ENCODE data around the gene EXOC4. TPM values are rescaled to one million over a fixed set of nuclear protein-coding genes. Genes with fewer than 3 reads are reported as not detected.

Gene EXOC4
- total and polyA plus RNA-seq, 2 of the 8 experiments (the other 6 are each of a cell fraction or from before 2014, with no cell fraction given) = 27.0 to 67.3 TPM

DNA sequence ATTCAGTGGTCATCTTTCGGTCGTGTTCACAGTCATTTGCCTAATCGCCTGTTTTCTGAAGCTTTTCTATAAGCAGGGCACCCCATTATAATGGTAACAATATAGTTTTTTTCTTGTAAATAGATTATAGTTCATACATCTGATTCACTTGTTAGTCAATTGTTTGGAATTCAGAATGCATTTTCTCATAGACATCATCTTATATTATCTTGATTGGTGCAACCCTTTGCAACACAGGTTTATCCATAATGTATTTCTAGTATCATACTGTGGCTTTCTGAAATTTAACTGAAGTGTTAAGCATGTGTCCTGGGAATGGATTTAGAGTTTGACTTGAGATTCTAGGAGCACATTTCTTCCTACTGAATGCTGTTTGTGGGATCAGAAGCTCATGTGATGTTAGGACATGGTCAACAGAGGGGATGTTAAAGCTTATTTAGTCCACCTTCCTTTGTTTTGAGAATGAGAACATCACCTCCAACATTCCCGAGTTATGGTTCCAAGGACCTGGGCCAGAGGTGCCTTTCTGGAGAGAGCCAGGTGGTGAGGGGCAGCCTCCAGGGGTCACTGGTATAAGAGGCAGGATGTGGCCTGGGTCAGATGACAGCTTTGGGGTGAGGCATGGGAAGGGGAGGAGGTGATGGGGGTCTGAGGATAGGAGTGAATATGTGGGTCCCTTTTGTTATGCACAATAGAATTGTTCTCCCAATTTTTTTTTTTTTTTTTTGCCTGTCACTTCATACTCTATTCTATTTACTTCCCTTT, 415.6 kb downstream of the EXOC4 start:
- ChIA-PET CTCF (ENCODE audit: partially characterized antibody) (interaction anchor here (1.3 to 1.7 kb wide), 2 partner anchors 32 to 74 kb away, joined by 3 to 4 read pairs; no protein-coding TSS in a partner anchor), POLR2A (ENCODE audit: partially characterized antibody) (interaction anchor here (0.7 kb wide), 1 partner anchor 138 kb away, joined by 4 read pairs; no protein-coding TSS in a partner anchor)
- no peaks in the 10 kb centered on the region for H3K27me3 ChIP-seq (replicated peaks in 1 of 4; ENCODE audit: control insufficient read depth in 3 of 4, extremely low read depth in 1 of 4, insufficient read depth in 3 of 4, low read length in 3 of 4)
- no peaks in the 10 kb centered on the region for H3K79me1 ChIP-seq (ENCODE audit: low read depth, low read length)
- no peak overlapping the region for H4K91ac ChIP-seq (replicated peaks; ENCODE audit: insufficient read length, low read length)
- no peak overlapping the region for H4K5ac ChIP-seq (ENCODE audit: insufficient read length, low read depth, low read length)
- DNase-seq (ENCODE audit: low read depth in 1 of 2, low spot score in 2 of 2) (no peak), FAIRE-seq (no peak)
- no peak overlapping the region for H2AK5ac ChIP-seq (ENCODE audit: low read depth, low read length)
- H3K56ac ChIP-seq (replicated peaks; ENCODE audit: insufficient read length, low read depth, low read length) = no peak overlapping the region
- H2BK20ac ChIP-seq (ENCODE audit: low read length) = no peak overlapping the region
- H4K8ac ChIP-seq (ENCODE audit: extremely low read depth, insufficient read depth, low read length) = no peak overlapping the region
- H2BK5ac ChIP-seq (ENCODE audit: low read depth, low read length) = no peak overlapping the region
- no peaks in the 10 kb centered on the region for H4K20me1 ChIP-seq (replicated peaks in 1 of 2; ENCODE audit: control insufficient read depth in 1 of 2, insufficient read depth in 2 of 2, low read length in 2 of 2)
- no peak overlapping the region for H3K27ac ChIP-seq (ENCODE audit: low read depth, low read length)
- no peak overlapping the region for H3K9ac ChIP-seq (replicated peaks in 1 of 4; ENCODE audit: extremely low read depth in 1 of 4, low read depth in 3 of 4, low read length in 3 of 4)
- WGBS, 2 experiments (ENCODE audit: extremely low coverage in 1 of 2, insufficient coverage in 1 of 2, insufficient read length in 1 of 2, insufficient replicate concordance in 2 of 2, low coverage in 1 of 2, low lambda C conversion rate in 2 of 2, missing lambda C conversion rate in 1 of 2) = 93% methylated on average over 4 of the region's 4 CpGs; no CpG with 5 or more reads in 1 of the 2 experiments
- no peak overlapping the region for H3K18ac ChIP-seq (ENCODE audit: extremely low read depth, low read length)
- H2BK15ac ChIP-seq (ENCODE audit: low read length) = no peak overlapping the region
- H3K4me1 ChIP-seq (replicated peaks in 1 of 4; ENCODE audit: control insufficient read depth in 3 of 4, insufficient read depth in 4 of 4, low read length in 3 of 4) = peaks cover 0 to 7% (median 3%) of the 10 kb centered on the region in 4 experiments; a peak in 5 of 7 replicates
- H3K14ac ChIP-seq (ENCODE audit: insufficient read length) = no peak overlapping the region
- TF ChIP-seq RAD21 (IDR thresholded peaks at IDR 0.05 in 1 of 2, conservative IDR thresholded peaks at IDR 0.05 in 1 of 2; ENCODE audit: low read depth in 2 of 2, low read length in 2 of 2) = no peak
- no peak overlapping the region for H3K4me3 ChIP-seq (ENCODE audit: extremely low read depth in 1 of 4, insufficient read depth in 2 of 4, low read depth in 3 of 4, low read length in 4 of 4)
- no peak overlapping the region for H3K23ac ChIP-seq (ENCODE audit: insufficient read length)
- H3K4ac ChIP-seq (replicated peaks; ENCODE audit: insufficient read length, low read depth, low read length) = no peak overlapping the region
- no peak overlapping the region for H3K4me2 ChIP-seq (ENCODE audit: insufficient read depth in 1 of 2, low read depth in 2 of 2, low read length in 2 of 2)
- H3K79me2 ChIP-seq (ENCODE audit: control insufficient read depth in 1 of 2, insufficient read depth in 2 of 2, low read length in 2 of 2) = no peaks in the 10 kb centered on the region
- no peak overlapping the region for H2AFZ ChIP-seq (ENCODE audit: low read length)
- no peaks in the 10 kb centered on the region for H3K9me3 ChIP-seq (ENCODE audit: insufficient read depth in 2 of 2, low read depth in 1 of 2, low read length in 1 of 2)
- H2BK12ac ChIP-seq (ENCODE audit: low read depth, low read length) = no peak overlapping the region
- H3K36me3 ChIP-seq (ENCODE audit: control insufficient read depth in 2 of 4, insufficient read depth in 4 of 4, low read length in 3 of 4) = no peaks in the 10 kb centered on the region
- no peak overlapping the region for H2BK120ac ChIP-seq (replicated peaks; ENCODE audit: low read depth, low read length)
- H3K23me2 ChIP-seq (ENCODE audit: low read depth, low read length) = no peaks in the 10 kb centered on the region
